ENCODE data around the gene TTLL11.

- TF ChIP-seq, protein P1, sequence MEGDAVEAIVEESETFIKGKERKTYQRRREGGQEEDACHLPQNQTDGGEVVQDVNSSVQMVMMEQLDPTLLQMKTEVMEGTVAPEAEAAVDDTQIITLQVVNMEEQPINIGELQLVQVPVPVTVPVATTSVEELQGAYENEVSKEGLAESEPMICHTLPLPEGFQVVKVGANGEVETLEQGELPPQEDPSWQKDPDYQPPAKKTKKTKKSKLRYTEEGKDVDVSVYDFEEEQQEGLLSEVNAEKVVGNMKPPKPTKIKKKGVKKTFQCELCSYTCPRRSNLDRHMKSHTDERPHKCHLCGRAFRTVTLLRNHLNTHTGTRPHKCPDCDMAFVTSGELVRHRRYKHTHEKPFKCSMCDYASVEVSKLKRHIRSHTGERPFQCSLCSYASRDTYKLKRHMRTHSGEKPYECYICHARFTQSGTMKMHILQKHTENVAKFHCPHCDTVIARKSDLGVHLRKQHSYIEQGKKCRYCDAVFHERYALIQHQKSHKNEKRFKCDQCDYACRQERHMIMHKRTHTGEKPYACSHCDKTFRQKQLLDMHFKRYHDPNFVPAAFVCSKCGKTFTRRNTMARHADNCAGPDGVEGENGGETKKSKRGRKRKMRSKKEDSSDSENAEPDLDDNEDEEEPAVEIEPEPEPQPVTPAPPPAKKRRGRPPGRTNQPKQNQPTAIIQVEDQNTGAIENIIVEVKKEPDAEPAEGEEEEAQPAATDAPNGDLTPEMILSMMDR (IDR thresholded peaks at IDR 0.05): no peak
- TF ChIP-seq POLR2A (IDR thresholded peaks at IDR 0.05): no peak
These were observed 309.3 kb downstream of the TTLL11 start for GRCh38 chr9:121783521-121784507.

Data from Peyer's patch (tissue), 4 donors.